NCI-H1092 treated with DMSO at 0.1 percent for 48 hours (cell line): ENCODE results near the gene DSP.

Experiments
- DNase-seq: peaks from one replicate; lab custom pipeline; 2025; lab: John Stamatoyannopoulos, UW

The DSP gene

GRCh38 chr6:7559651-7560385 lies 18.3 kb downstream of the DSP start:
- DNase-seq, result no peak

GRCh38 chr6:7561153-7561964 lies 19.9 kb downstream of the DSP start:
- peak; percentile 32 for DNase-seq

- no peak for DNase-seq
These were observed 21.3 kb downstream of the DSP start for GRCh38 chr6:7562769-7563168.

- no peak for DNase-seq
These were observed 24.6 kb downstream of the DSP start for GRCh38 chr6:7566107-7566506.

GRCh38 chr6:7566617-7567173 lies 25.2 kb downstream of the DSP start:
- no peak for DNase-seq

GRCh38 chr6:7568021-7568420 lies 26.6 kb downstream of the DSP start:
- no peak for DNase-seq

GRCh38 chr6:7569082-7569481 lies 27.6 kb downstream of the DSP start:
- DNase-seq, result no peak

- no peak for DNase-seq
These were observed 30.9 kb downstream of the DSP start for GRCh38 chr6:7572213-7572943.

- DNase-seq, result no peak
These were observed 33.0 kb downstream of the DSP start for GRCh38 chr6:7574500-7574899.

- DNase-seq, result no peak
These were observed 37.0 kb downstream of the DSP start for GRCh38 chr6:7578516-7578915.

GRCh38 chr6:7578931-7579330 lies 37.5 kb downstream of the DSP start:
- DNase-seq, result no peak

- no peak for DNase-seq
These were observed 38.4 kb downstream of the DSP start for GRCh38 chr6:7579851-7580250.

- no peak for DNase-seq
These were observed 39.1 kb downstream of the DSP start for GRCh38 chr6:7580537-7580926.

- no peak for DNase-seq
These were observed 39.6 kb downstream of the DSP start for GRCh38 chr6:7580927-7581618.

- no peak for DNase-seq
These were observed 43.9 kb downstream of the DSP start for GRCh38 chr6:7585287-7585930.

- no peak for DNase-seq
These were observed 46.2 kb downstream of the DSP start for GRCh38 chr6:7587631-7588100.

- no peak for DNase-seq
These were observed 47.0 kb downstream of the DSP start for GRCh38 chr6:7588506-7588905.

- DNase-seq, result no peak
These were observed 47.8 kb downstream of the DSP start for GRCh38 chr6:7589221-7589620.

- DNase-seq, result peak; percentile 73
These were observed 48.8 kb downstream of the DSP start, which contains the start of gene SNRNP48 for GRCh38 chr6:7589949-7590917. Gene SNRNP48, plus strand, starts transcription at chr6:7590198. Its CDS starts 60 bp downstream, at chr6:7590258.

GRCh38 chr6:7590918-7591302 lies 49.4 kb downstream of the DSP start:
- DNase-seq, result no peak
